ENCODE data around the gene PBX3. TPM values are rescaled to one million over a fixed set of nuclear protein-coding genes. Genes with fewer than 3 reads are reported as not detected.

The PBX3 gene
- total RNA-seq, 1 experiment from 2014 or later = 7.7 TPM

GRCh38 chr9:125992557-125992956 is 245.4 kb downstream of the PBX3 start:
- ChIA-PET CTCF (no interaction called here), POLR2A (no interaction called here)
- Histone ChIP-seq H3K27me3 (replicated peaks; ENCODE audit: control insufficient read depth, insufficient read depth, low read length) (no peaks in the 10 kb centered on the region), H3K4me1 (no peaks in the 10 kb centered on the region), H3K36me3 (ENCODE audit: control insufficient read depth, insufficient read depth, low read length) (no peaks in the 10 kb centered on the region), H3K9me3 (no peaks in the 10 kb centered on the region), H3K4me3 (ENCODE audit: low read depth, low read length) (no peak overlapping the region)
- peak in 1 of 2 experiments; percentile 11 for DNase-seq
- intact Hi-C loops (cut with micrococcal nuclease; ENCODE audit: unreplicated experiment) = no loop called here
- H3K36me3 Mint-ChIP-seq (ENCODE audit: insufficient read depth, unreplicated experiment) = no peaks in the 10 kb centered on the region
- no peaks in the 10 kb centered on the region for H3K27me3 Mint-ChIP-seq (ENCODE audit: insufficient read depth, unreplicated experiment)
- no peaks in the 10 kb centered on the region for H3K9me3 Mint-ChIP-seq (ENCODE audit: unreplicated experiment)
- no peak overlapping the region for H3K4me3 Mint-ChIP-seq (ENCODE audit: unreplicated experiment)
- no peak for TF ChIP-seq CTCF (IDR thresholded peaks at IDR 0.05; ENCODE audit: insufficient read depth in 1 of 2, low read depth in 1 of 2, low read length in 1 of 2, severe bottlenecking in 1 of 2, unreplicated experiment in 1 of 2)
- no peak overlapping the region for H3K27ac Mint-ChIP-seq (ENCODE audit: unreplicated experiment)
- no peaks in the 10 kb centered on the region for H3K4me1 Mint-ChIP-seq (ENCODE audit: low read depth, unreplicated experiment)
- no TSS peak for BruUV-seq (replicated peaks)

- no peak overlapping the region for H3K4me3 ChIP-seq (ENCODE audit: low read depth, low read length)
- no TSS peak for BruUV-seq (replicated peaks)
- no peaks in the 10 kb centered on the region for H3K27me3 Mint-ChIP-seq (ENCODE audit: insufficient read depth, unreplicated experiment)
- peak in 1 of 2 experiments; percentile 7 for DNase-seq
- no peaks in the 10 kb centered on the region for H3K36me3 Mint-ChIP-seq (ENCODE audit: insufficient read depth, unreplicated experiment)
- no peaks in the 10 kb centered on the region for H3K4me1 Mint-ChIP-seq (ENCODE audit: low read depth, unreplicated experiment)
- H3K9me3 ChIP-seq = no peaks in the 10 kb centered on the region
- ChIA-PET POLR2A (no interaction called here), CTCF (no interaction called here)
- H3K27ac Mint-ChIP-seq (ENCODE audit: unreplicated experiment) = no peak overlapping the region
- H3K9me3 Mint-ChIP-seq (ENCODE audit: unreplicated experiment) = no peaks in the 10 kb centered on the region
- no peaks in the 10 kb centered on the region for H3K36me3 ChIP-seq (ENCODE audit: control insufficient read depth, insufficient read depth, low read length)
- H3K27me3 ChIP-seq (replicated peaks; ENCODE audit: control insufficient read depth, insufficient read depth, low read length) = no peaks in the 10 kb centered on the region
- intact Hi-C loops (cut with micrococcal nuclease; ENCODE audit: unreplicated experiment) = no loop called here
- no peak overlapping the region for H3K4me3 Mint-ChIP-seq (ENCODE audit: unreplicated experiment)
- no peaks in the 10 kb centered on the region for H3K4me1 ChIP-seq
- no peak for TF ChIP-seq CTCF (IDR thresholded peaks at IDR 0.05; ENCODE audit: insufficient read depth in 1 of 2, low read depth in 1 of 2, low read length in 1 of 2, severe bottlenecking in 1 of 2, unreplicated experiment in 1 of 2)
These were observed 246.3 kb downstream of the PBX3 start for GRCh38 chr9:125993466-125993865.

DNA sequence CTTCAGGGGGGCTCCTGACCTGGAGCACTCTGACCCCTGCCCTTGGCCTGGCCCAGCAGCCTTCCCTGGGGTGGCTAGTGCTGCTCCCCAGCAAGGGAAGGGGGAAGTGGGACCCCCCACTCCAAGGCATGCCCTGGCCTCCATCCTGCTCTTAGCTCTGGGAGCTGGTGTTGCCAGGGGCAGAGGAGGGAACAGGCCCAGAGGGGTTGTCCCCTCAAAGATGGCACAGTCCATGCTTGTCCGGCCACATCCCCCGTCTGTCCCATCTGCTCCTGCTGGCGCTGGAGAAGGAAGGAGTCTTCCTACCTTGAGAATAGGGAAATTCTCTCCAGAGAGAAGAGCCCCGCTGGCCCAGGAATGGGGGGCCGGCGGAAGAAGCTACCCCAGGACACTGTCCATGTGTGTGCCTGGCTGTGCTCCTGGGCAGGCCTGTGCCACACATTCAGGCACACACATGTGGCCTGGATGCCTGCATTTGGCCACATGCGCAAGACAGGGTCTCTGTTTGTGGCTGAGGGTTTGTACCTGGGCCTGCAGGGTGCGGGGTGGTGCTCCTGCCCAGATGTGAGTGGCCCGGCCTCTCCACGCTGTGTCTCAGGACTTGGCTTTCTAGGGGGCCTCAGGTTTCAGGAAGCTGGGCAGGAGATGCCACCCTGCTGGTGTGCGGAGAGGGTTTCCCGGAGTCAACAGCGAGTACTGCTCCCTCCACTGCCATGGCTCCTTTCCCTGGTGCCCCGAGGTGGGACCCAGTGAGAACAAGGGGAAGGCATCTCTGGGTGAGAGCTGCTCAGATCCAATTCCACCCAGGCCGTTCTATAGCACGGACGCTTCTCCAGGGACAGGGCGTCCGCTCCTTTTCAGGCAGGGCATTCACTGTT is 247.1 kb downstream of the PBX3 start:
- intact Hi-C loops (cut with micrococcal nuclease; ENCODE audit: unreplicated experiment) = no loop called here
- H3K36me3 Mint-ChIP-seq (ENCODE audit: insufficient read depth, unreplicated experiment) = no peaks in the 10 kb centered on the region
- ChIA-PET CTCF (no interaction called here), POLR2A (no interaction called here)
- DNase-seq = peak in 1 of 2 experiments; percentile 26
- no peaks in the 10 kb centered on the region for H3K36me3 ChIP-seq (ENCODE audit: control insufficient read depth, insufficient read depth, low read length)
- no peaks in the 10 kb centered on the region for H3K9me3 Mint-ChIP-seq (ENCODE audit: unreplicated experiment)
- no peaks in the 10 kb centered on the region for H3K27me3 Mint-ChIP-seq (ENCODE audit: insufficient read depth, unreplicated experiment)
- no peak overlapping the region for H3K27ac Mint-ChIP-seq (ENCODE audit: unreplicated experiment)
- H3K9me3 ChIP-seq = no peaks in the 10 kb centered on the region
- H3K4me1 ChIP-seq = no peaks in the 10 kb centered on the region
- H3K4me3 ChIP-seq (ENCODE audit: low read depth, low read length) = no peak overlapping the region
- H3K4me1 Mint-ChIP-seq (ENCODE audit: low read depth, unreplicated experiment) = no peaks in the 10 kb centered on the region
- BruUV-seq (replicated peaks) = no TSS peak
- H3K4me3 Mint-ChIP-seq (ENCODE audit: unreplicated experiment) = no peak overlapping the region
- no peak for TF ChIP-seq CTCF (IDR thresholded peaks at IDR 0.05; ENCODE audit: insufficient read depth in 1 of 2, low read depth in 1 of 2, low read length in 1 of 2, severe bottlenecking in 1 of 2, unreplicated experiment in 1 of 2)
- H3K27me3 ChIP-seq (replicated peaks; ENCODE audit: control insufficient read depth, insufficient read depth, low read length) = no peaks in the 10 kb centered on the region

Measured in Caco-2 (cell line).